GM23248 (cell line): Measurements from ENCODE around the gene TFF1.

ENCODE experiments used
- EZH2 ChIP-seq: fragments of 200-600 bp; sonication (generic); IDR thresholded peaks from 2 replicates; pipeline ENCODE4 v1.6.1; 2018; ENCODE audit warnings: antibody characterized with exemption, mild to moderate bottlenecking; ENCODE audit not compliant: insufficient read depth, poor library complexity, severe bottlenecking
- EZH2phosphoT487 ChIP-seq: fragments of 200-600 bp; sonication (generic); IDR thresholded peaks from 2 replicates; pipeline ENCODE4 v1.6.1; 2018; ENCODE audit warnings: antibody characterized with exemption, moderate library complexity, mild to moderate bottlenecking, low read depth; ENCODE audit not compliant: insufficient read depth

- TF ChIP-seq EZH2phosphoT487, result no peak
- no peak for TF ChIP-seq EZH2
These were observed 44.5 kb downstream of the TFF1 start for GRCh38 chr21:42321845-42322244.
